NOMO-1 treated with dmso at 0.1 percent for 144 hours (cell line): ENCODE measurements around the gene NSD2.

Experiments
- DNase-seq: peaks from one replicate; lab custom pipeline; 2025; ENCODE audit not compliant: unreplicated experiment; lab: John Stamatoyannopoulos, UW

The NSD2 gene

GRCh38 chr4:1967512-1968149 is 96.4 kb downstream of the NSD2 start:
- no peak for DNase-seq

DNA sequence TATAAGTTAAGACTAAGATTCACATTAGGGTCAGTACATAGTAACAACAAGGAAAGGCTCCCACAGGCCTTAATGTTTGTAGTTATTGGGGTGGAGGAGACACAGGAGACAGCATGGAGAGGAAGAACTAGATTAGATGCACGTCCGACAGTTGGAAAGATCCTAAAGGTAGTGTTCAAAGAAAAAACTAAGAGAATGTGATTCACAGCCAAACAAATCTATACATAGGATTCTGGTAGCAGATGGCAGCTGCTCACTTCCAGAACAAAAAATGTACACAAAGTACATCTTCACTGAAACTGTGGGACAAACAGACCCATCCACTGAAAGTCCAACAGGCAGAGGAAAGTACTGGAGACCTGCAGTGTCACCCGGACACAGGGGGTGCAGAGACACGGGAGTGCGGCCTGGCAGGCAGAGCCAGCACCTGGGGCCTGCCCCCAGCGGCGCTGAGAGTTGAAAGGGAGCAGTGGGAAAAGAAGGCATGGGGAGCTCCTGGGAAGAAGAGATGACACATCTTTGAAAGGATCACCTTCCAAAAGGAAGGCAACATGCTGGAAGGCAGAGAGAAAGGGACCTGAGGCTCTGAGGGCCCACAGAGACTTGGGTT is 97.6 kb downstream of the NSD2 start:
- DNase-seq: no peak

GRCh38 chr4:1969928-1970723 is 98.9 kb downstream of the NSD2 start:
- no peak for DNase-seq

DNA sequence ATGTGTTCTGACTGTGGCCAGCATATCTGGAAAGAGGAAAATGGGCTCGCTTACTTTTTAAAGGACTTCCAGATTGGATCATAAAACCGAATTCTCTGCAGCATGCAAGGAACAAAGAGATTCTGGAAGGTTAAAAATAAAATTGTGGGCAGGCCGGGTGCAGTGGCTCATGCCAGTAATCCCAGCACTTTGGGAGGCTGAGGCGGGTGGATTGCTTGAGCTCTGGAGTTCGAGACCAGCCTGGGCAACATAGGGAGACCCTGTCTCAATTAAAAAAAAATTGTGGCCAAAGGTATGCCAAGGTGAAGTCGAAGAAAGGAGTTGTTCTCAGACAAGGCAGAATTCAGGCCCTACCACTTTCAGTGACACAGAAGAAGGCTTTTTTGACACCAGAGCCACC is 99.7 kb downstream of the NSD2 start:
- DNase-seq: no peak

DNA sequence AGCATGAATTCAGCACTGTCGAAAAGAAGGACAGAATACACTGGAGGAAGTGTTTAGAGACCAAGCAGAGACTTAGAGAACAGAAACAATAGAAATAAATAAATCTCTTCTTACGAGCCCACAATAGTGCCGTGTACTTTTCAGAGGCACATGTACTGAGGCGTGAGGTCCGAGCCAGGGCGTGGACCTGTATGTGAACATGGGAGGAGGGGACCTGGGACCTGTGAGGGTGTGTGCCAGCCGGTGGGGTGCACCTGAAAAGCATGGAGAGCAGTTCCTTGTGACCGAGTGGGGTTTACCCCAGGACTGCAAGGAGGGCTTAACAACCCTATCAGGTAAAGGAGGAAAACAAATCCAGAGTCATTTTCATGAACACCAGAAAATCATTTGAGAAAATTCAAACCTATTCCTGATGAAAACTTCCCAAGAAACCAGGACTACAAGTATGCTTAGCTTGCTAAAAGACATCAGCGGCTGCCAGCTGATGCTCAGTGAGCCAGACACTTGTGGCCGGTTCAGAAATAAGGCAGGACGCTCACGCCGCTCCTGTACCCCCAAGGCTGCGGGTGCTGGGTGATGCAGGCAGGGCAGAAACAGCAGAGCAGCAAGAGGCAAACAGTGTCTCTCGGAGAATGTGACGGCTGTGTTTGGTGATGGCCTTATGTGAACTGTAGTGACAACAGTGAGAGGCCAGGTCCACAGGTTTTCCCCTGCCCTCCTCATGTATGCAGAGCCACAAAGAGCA is 100.4 kb downstream of the NSD2 start:
- no peak for DNase-seq

- no peak for DNase-seq
Measured at GRCh38 chr4:1972414-1972813, 101.2 kb downstream of the NSD2 start.

GRCh38 chr4:1973218-1973617 is 102.0 kb downstream of the NSD2 start:
- no peak for DNase-seq

DNA sequence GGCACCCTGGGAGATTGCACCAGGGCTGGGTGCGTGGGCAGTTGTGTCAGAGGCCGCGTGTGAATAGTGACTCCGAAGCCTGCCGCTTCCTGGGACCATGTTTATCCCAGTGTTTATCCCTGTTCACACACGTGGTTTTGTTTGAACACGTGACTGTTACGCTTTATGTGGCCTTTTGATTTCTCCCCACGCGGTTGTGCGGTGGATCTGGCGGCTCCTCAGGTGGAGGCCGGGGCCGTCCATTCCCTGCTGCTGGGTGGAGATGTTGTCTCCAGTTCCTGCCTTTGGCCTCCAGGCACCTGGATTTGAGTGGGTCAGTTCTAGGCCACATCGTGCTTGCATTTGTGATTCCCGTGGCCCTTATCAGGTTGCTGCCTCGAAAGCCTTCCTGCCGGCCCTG is 102.5 kb downstream of the NSD2 start:
- no peak for DNase-seq

DNA sequence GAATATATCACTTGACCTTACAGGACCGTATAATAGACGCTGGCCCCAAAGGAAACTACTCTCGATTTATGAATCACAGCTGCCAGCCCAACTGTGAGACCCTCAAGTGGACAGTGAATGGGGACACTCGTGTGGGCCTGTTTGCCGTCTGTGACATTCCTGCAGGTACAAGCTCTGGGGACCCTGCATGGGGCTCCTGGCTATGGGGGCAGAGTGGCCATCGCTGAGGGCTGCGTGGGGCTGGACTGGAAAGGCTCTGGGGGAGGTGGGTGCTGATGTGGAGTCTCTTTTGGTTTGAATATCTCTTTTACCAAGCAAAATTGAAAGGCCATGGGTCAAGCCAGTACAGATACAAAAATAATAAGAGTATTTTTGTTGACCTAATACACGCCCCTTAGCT is 103.6 kb downstream of the NSD2 start:
- no peak for DNase-seq

DNA sequence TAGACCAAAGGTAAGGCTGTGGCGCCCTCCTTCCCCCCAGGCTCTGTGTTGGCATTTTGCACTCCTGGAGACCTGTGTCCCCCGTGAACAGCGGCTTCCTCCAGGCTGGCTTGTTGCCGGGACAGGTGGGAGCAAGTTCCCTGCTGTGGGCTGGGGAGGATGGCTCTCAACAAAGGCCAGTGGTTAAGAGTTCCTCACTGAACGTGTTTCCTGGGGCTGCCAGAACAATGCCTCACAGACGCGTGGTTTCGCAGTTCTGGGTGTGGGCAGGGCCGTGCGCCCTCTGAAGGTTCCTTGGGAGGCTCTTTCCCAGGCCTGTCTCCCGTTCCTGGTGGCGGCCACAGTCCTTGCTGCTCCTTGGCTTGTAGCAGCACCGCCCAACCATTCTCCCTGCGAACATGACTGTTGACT is 104.2 kb downstream of the NSD2 start:
- DNase-seq: no peak

DNA sequence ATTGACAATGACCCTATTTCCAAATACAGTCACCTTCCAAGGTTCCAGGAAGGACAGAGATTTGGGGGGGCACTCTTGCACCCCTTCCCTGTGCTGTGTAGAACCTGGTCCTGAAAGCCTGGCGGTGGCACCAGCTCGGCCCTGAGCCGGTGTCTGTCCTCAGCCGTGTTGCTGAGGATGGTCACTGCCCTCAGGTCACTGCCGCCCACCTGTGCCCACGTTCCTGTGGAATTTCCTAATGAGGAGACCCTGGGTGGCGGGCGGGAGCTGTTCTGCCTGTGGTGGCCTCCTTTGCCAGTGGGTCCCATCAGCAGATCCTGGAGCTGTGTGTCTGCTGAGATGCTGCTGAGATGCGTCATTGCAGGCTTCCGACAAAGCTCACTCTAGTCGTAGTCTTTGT is 104.7 kb downstream of the NSD2 start:
- DNase-seq: no peak

DNA sequence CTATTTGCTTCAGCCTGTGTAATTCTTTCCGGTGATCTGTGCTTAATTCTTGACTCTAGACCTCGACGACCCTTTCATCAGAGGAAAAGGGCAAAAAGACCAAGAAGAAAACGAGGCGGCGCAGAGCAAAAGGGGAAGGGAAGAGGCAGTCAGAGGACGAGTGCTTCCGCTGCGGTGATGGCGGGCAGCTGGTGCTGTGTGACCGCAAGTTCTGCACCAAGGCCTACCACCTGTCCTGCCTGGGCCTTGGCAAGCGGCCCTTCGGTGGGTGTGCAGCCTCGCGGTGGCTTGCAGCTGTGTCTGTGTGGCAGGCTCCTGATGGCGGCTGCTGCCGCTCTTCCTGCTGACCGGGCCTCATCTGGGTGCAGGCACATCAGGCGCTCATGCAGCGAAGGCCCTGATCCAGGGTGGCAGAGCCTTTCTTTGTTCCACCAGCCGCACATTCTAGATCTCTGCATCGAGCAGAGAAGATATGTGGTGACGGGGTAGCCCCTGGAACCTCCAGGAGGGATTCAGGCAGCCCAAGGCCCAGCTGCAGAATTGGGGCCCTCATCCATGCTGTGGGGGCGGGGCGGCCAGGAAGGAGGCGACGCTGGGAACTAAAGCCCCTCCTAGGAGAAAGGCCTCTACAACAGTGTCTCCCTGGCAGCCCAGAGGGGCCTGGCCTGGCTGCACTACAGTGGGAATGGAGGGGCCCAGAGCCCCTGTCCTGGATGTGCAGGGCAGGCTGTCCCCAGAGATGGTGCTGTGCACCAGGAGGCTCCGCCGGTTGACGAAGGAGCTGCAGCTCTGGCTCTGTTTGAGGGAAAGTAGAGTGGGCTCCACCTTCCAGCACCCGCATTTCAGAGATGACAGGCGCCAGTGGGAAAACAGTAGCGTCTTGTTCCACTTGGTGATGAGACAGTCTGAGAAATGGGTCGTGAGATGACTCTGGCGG is 105.5 kb downstream of the NSD2 start:
- DNase-seq: no peak

GRCh38 chr4:1978226-1978625 is 107.0 kb downstream of the NSD2 start:
- DNase-seq: no peak

DNA sequence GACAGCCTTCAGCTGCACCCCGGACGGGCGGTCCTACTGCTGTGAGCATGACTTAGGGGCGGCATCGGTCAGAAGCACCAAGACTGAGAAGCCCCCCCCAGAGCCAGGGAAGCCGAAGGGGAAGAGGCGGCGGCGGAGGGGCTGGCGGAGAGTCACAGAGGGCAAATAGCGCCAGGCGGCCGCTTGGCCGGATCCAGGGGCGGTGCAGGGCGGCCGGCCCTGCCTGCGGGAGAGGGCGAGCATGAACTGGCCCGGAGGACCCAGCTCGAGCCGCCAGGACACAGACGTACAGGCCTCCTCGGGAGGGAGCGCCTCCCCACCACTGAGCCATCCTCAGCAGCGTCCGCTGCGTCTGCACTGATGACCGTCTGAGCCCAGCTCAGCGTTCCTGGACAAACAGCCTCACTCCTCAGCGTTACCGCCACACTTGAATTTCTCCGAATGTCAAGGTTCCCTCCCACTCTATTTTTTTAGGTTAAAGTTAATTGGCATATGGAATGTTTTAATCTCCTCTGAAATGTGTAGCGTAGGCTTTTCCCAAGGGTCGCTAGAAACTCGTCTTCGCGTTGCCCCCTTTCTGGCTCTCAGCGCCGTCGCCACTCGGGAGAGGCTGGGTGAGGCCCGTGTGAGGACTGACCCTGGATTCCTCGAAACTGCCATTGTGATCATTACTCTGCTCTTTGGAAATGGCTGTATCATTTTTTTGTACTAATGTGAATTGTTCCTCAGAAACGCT is 107.7 kb downstream of the NSD2 start:
- DNase-seq: no peak

- no peak for DNase-seq
Measured at GRCh38 chr4:1979477-1980196, 108.4 kb downstream of the NSD2 start.

DNA sequence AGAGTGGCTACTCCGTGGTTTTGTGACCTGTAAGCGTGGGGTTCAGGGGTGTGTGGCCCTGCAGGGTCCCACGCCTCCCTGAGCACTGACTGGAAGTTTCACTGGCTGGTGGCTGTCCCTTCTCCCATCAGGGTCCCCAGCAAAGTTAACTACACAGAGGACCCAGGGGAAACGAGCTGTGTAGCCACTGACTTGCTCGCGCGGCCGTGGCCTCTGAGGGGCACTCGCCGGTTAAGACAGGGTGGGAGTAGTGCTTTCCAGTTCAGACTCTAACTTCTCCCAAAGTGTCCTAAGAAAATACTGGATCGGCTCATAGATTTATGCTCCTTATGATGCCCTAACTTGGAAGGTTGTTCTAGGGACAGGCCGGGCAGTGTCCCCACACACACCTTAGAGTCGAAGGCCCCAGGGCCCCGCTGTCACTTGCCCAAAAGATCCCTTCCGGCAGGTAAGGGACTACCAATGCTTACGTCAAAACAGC is 109.4 kb downstream of the NSD2 start:
- DNase-seq: no peak

DNA sequence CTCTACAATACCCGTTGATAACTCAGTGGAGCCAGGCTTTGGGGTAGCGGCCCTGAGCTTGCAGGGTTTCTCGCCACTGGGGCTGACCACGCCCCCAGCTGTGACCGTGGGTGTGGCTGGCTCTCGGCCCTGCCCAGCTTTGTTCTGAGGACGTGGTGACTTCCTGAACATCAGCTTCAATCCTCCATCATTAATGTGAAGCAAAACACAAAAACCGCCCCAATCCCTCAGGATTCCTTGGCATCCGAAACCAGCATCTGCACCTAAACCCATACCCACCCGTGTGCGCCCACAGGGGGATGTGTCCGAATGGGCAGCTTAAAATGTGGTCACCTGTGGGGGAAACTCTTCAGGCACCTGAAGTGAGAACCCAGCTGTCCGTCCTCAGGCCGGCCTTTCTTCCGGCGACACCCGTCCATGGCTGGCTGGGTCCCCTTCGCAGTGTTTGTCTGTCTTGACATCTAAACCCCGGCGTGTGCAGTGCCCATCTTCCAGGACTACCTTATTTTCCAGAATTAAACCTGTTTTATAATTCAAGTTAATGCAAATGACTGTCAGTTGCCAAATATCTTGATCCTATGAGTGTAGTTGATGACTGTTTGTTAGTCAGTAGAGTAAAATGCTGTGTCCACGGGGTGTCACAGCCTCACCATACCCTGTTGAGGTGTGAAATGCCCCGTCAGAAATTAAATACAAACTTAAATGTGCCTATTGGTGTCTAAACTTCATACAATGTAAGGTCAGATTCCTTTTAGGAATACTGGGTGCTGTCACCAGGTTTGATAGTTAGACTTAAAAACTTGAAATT is 110.3 kb downstream of the NSD2 start:
- DNase-seq: no peak
